ENCODE results near the gene ATP1B1.

DNA sequence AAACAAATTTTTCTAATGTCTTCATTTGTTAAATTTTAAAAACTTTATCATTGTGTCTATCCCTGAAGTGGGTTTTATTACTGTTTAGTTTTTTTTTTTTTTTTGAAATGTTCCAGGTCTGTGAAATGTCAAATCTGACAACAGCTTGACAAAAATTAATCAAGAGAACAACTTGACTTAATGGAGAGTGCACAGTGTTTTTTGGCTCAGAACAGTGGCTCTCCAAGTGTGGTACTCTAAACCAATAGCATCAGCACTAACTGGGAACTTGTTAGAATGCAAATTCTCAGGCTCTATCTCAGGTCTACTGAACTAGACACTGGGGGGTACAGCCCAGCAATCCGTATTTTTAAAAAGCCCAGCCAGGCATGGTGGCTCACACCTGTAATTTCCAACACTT lies 49.2 kb downstream of the ATP1B1 start:
- TF ChIP-seq, protein P1, sequence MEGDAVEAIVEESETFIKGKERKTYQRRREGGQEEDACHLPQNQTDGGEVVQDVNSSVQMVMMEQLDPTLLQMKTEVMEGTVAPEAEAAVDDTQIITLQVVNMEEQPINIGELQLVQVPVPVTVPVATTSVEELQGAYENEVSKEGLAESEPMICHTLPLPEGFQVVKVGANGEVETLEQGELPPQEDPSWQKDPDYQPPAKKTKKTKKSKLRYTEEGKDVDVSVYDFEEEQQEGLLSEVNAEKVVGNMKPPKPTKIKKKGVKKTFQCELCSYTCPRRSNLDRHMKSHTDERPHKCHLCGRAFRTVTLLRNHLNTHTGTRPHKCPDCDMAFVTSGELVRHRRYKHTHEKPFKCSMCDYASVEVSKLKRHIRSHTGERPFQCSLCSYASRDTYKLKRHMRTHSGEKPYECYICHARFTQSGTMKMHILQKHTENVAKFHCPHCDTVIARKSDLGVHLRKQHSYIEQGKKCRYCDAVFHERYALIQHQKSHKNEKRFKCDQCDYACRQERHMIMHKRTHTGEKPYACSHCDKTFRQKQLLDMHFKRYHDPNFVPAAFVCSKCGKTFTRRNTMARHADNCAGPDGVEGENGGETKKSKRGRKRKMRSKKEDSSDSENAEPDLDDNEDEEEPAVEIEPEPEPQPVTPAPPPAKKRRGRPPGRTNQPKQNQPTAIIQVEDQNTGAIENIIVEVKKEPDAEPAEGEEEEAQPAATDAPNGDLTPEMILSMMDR (IDR thresholded peaks at IDR 0.05; ENCODE audit: low read depth, low read length) = no peak
- no peak for TF ChIP-seq MAX (IDR thresholded peaks at IDR 0.05; ENCODE audit: low read depth, low read length)

Measured in NB4 (cell line).